Skin of body (tissue), 2 donors: ENCODE measurements around the gene AGAP1. TPM values are rescaled to one million over a fixed set of nuclear protein-coding genes. Genes with fewer than 3 reads are reported as not detected.

Source experiments
- DNase-seq: peaks from one replicate; lab custom pipeline; 2025; lab: John Stamatoyannopoulos, UW
- total RNA-seq: library from RNA; depleted of rRNA; stranded (reverse); fragments of >200 nt; gene quantifications from one replicate; pipeline ENCODE4 v1.2.3, GENCODE V29; 2014

Gene AGAP1
- total RNA-seq, 1 donor from 2014 or later = 25.6 TPM

DNA sequence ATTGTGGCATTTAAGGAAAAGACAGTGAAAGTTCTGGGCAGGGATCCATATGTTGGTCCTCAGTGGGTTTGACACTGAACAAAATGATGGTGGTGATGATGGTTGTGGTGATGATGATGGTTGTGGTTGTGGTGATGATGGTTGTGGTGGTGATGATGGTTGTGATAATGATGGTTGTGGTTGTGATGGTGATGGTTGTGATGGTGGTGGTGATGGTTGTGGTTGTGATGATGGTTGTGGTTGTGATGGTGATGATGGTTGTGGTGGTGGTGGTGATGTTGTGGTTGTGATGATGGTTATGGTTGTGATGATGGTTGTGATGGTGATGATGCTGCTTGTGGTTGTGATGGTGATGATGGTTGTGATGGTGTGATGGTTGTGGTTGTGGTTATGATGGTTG, 308.7 kb downstream of the AGAP1 start:
- no peak for DNase-seq

DNA sequence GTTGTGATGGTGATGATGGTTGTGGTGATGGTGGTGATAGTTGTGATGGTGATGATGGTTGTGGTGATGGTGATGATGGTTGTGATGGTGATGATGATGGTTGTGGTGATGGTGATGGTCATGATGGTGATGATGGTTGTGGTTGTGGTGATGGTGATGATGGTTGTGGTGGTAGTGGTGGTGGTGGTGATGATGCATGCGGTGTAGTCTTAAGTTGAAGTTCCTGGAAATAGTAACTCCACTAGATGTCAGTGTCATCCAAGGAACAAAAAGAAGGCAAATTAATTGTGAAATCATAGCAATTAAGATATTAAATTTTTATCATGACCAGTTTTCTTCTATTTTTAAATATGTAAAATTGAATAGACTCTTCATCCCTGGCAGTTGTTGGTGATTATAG, 309.2 kb downstream of the AGAP1 start:
- DNase-seq = no peak

DNA sequence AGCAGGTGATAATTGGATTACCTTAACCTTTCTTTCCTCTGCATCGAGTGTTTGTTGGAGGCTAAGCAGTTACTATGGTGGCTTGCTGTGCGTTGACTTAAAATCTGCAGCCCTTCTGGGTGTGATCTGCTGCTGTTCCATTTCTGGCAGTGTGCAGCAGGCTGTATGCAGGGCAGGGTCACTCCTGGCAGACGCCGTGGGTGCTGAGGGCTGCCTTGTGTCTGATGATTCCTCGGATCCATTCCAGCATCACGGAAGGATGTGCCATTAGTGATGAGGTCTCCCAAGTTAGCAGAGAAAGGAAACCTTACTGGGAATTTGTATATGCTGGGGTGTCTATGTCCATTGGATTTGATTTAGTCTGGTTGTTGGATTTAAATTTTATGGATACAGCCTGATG, 310.8 kb downstream of the AGAP1 start:
- no peak for DNase-seq

DNA sequence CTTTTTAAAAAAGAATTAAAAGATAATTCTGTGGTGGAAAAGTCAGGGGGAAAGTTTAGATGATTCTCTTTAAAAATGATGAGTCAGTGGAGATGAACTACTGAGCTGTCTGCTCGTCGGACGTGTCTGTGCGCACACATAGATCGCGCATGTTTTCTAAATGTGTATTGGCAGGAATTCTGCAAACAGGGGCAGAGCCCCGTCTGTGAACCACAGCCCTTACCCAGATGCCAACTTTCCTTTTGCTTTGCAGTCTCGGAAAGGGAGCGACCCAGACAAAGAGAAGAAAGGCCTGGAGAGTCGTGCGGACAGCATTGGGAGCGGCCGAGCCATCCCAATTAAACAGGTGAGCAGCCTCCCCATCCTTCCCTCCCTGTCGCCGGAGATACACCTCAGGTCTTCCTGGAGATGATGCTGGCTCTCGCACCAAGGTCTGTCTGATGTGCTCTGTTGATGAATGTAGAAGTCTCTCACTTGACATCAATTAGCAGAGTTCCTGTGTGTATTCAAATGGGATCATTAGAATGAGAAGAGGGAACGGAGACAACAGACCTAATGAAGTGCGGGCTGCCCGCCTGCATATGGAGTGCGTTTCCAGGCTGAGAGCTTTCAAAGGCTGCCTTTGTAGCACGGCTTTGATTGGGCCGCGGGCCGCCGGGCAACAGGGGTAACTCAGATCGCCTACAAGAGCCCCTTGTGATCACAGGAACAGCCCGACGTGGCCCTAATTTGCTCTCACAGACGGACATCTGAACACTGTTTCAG, 313.3 kb downstream of the AGAP1 start:
- no peak for DNase-seq

DNA sequence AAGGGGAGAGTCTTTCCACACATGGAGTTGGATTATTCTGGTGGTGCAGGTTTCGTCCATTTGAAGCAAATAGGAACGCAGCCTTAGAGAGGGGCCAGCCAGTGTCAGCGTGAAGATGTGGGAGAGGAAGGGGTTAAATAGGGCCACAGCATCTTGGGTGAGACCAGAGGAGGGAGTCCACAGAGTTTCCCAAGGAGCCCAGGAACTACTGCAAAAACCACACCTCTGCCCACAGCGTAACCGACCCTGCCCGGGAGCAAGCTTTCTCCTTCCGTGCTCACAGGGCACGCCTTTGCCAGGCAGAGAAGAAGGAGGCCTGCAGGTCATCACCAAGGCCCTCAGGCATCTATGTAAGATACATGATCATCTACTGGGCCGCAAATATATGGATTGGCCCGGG, 314.5 kb downstream of the AGAP1 start:
- no peak for DNase-seq

DNA sequence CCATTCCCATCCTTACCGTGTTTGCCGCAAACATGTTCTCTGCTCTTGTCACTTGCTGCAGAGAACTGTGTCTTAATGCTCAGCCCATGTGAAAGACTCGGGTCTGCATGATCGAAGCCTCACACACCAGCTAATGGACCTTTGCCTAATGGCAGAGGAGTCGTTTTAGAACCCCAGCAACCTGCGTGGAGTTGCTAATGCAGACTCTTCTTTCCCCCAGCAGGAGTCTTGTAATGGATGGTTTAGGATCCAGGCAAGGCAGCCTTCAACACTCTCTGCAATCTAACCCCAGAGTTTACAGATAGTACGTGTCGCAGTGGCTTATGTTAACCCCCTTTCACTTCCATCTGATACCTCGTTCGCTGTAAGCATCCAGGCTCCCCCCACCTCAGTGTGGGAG, 316.4 kb downstream of the AGAP1 start:
- no peak for DNase-seq

DNA sequence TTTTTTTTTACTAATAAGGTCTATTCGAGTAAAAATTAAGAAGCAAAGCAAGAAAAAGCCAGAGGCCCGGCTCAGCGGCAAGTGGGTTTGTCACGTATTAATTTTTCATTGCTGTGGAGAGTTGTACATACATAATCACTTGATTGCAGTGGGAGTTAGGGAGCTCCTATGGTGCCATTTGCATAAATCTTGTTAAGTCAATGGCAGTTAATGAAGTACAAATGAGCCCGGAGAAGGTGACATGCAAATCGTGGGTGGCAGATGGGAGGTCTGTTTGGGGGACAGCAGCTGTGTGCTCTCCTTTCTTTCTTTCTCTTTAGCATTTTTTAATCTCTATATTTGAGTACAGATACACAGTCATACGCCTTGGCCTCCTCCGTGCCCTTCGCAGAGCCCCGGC, 317.0 kb downstream of the AGAP1 start:
- DNase-seq = no peak

DNA sequence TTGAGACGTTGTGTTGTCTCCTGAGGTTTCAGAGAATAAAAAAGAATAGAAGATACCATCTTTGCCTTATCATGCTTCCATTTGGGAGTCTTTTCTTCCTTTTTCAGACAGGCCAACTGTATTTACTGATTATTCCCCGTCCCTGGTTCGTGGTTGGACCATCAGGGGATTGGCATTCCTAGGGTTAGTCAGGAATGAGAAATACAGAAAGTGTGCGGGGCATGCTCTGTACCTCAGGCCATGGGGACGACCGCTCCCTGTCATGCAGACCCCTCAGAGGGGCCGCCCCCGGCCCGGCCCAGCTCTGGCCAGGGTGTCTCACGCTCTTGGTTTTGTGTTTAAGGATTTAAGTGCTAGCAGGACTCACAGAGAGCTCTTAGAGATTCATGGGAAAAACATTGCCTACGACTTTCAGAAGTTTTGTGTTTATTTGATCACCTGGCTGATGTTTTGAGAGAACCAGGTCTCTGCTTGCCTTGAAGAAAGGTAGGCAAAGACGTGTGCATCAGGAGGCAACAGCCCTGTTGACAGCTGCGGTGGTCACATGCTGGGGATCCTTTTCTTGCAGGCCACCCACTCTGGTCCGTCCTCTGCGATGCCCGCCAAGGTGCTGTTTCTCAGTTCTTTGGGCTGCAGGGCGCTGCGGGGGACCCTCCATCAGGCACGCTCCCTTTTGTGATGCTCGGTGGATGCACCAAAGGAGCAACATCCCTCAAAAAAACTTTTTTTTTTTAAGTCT, 317.8 kb downstream of the AGAP1 start:
- no peak for DNase-seq

DNA sequence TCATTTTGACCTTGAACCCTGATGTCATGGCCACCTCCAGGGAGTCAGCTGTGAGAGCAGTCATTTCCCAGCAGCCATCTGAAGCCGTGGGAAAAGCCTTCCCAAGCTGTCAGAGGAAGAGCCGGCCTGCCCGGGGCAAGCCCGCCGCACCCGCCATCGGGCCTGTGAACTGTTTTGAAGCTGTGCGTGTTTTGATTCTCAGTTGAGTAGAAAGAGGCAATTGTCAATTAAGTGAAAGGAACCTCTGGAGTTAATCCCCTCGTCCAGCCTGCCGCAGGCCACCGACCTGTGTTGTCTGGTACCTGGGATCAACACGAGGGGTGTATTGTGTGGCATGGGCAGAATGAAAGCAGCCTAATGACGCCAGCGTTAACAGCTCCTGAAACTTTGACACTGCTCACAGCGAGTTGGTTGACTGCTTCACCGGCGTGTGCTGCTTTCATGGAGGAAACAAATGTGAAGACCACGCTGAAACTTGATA, 318.4 kb downstream of the AGAP1 start:
- no peak for DNase-seq

DNA sequence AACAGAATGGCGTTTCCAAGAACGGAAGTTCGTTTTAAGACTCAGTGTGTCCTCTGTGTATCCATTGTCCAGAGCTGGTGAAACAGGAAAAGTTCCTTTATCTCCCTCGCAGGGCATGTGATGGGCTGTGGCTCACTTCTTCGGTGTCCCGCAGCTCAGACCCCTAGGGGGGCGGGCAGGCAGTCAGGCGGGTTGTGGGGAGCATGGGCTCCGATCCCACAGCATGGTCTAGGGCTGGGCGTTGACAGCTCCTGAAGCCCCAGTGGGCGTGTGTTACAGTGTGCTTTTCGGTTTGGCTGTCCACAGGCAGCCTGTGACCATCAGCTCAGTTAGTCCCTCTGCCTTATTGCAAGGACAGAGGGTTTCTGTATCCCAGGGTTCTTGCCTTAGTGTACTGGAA, 319.6 kb downstream of the AGAP1 start:
- no peak for DNase-seq

DNA sequence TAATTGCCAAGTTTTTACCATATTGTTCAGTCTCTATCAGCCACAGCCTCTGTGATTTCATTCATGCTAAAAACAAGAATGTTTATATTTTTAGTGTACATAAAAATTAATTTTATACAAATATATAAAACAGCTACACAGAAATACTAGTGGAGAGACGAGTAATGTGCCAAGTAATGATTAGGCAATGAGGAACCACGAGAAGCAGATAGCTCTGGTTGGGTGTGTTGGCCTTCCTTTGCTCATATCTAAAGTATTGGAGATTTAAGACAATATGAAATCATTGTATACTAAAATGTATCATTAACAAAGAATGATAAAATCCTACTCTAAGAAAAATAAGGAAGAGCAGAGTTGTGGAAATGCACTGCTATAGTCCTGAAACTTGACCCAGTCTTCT, 326.7 kb downstream of the AGAP1 start:
- no peak for DNase-seq

DNA sequence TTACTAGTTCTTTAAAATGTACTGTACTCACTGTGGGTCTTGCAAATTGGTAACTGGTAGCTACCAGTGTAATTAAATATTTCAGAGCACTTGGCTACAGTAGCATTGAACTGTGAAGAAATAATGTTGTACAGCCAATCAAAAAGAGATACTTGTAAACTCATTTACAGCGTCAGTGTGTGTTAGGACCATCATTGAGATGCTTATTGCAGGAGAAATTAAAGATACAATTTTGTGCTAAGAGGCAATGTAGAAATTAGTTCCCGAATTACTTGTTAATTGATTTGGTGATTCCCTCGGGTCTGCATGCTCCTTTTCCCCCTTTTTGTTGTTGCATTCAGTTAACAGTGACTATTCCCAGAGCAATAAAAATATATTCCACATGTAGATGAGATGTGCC, 330.5 kb downstream of the AGAP1 start:
- DNase-seq = no peak

DNA sequence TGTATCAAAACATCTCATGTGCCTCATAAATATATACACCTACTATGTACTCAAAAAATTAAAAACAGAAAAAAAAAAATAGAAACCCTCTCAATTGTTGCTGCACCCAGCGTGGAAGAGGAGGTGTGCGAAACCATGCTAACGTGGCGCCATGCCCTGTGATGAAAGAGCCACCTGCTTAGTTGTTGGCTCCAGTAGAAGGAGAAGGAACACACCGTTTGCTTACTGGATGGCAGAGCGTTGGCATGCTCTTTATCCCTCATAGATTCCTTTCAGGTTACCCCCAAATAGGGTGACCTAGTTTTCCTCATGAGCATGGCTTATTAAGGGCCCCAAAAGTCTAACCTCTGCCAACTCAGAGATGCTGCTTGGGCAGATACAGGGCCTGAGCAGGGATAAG, 332.1 kb downstream of the AGAP1 start:
- no peak for DNase-seq

DNA sequence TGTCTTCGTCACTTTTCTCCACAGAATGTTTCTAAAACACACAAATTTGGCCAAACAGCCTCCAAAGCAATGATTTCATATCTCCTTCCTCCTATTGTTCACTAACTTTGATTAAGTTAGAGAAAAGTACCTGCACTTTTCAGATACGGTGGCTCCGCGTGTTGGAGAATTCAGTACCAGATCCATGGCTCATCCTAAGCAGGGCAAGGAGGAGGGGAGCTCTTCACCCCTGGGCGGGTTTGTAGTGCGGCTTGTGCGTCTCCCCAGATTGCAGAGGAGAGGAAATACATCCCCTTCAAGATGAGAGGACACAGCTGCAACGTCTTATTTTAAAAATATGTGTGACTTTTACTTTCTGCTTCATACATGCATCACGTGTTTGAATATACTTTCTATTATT, 333.0 kb downstream of the AGAP1 start:
- no peak for DNase-seq

DNA sequence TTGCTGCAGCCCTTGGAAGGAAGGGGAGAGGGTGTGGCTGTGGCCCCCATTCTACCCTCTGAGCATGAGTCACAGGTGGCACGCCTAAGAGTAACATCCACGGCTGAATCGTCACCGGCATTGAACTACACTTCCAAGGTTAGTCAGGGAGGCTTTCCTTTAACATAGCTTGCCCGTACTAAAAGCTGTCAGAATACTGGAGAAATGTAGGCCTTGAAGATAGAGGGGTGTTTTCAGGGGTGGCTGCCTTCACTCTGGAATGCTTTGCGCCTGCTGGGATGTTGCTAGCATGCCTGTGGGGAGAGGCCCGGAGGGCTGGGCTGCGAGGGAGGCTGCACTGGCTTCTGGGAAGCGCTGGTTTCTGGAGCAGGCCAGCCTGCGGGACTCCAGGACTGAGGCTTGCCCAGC, 333.7 kb downstream of the AGAP1 start:
- no peak for DNase-seq

DNA sequence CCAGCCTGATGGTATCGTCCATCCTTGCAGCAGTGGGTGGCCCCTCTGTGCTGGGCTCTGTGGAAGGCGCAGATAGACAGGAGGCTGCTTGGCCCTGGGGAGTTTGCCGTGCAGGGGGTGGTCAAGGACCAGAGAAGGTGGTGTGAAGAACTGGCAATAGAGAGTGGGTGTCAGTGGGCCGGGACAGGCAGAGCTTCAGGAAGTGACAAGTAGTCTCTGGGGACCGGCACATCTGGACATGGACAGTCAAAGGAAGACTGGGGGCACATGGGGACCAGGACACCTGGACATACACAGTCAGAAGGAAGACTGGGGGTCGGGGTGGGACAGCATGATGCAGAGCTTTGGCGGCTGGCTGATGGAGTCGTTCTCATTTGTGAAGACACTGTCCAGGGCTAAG, 335.9 kb downstream of the AGAP1 start:
- DNase-seq = no peak

DNA sequence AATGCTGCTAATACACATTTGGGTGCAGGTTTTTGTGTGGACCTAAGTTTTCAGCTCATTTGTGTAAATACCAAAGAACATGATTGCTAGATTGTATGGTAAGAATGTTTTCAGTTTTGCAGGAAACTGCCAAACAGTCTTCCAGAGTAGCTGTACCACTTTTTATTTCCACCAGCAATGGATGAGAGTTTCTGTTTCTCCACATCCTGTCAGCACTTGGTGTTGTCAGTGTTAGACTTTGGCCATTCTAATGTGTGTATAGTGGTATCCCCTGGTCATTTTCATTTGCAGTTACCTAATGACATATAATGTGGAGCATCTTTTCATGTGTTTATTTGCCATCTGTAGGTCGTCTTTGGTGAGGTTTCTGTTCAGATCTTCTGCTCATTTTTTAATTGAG, 337.9 kb downstream of the AGAP1 start:
- no peak for DNase-seq

DNA sequence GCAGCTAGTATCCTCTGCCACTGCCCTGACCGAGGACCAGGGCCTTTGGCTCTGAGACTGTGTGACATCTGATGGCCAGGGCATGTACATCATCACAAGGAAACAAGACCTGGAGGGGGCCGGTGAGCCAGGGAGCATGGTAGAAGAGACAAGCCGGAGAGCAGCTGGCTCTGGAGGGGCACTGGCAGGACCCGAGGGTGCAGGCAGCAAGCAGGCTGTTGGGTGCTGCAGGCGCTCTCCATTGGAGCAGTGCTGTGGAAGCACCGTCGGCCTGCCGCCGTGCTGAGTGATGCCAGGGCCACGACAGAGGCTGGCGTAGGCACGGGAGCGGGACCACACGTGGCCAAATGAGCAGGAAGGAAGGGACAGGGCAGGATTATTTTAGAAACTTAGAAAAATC, 339.1 kb downstream of the AGAP1 start:
- no peak for DNase-seq

DNA sequence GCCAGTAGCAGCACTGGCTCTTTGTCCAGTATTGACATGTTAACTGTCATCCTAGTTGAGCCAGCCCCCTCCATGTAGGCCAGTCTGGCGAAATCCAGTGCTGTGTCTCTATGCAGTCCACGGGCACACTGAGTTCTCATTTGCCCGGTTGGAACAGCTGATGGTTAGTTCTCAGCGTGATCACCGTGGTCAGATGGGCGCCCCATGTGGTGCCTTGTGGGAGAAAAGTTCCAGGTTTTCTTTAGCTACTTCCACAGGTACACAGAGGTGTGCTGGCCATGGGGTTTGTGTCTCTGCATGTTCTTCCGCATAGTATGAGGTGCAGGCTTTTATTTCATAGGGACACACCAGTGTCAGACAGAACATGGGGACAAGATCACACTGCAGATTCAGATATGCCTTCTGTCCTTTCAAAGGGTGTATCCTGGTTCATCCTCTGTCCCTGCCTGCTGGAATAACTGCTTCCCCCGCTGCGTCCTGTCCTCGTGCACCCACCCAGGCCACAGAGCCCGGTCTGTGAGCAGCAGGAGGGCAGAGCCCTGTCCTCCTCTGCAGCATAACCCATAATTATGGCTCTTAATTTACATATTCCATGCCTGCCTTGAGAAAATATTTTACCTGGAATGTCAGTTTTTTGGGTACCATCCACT, 340.3 kb downstream of the AGAP1 start:
- DNase-seq = no peak

DNA sequence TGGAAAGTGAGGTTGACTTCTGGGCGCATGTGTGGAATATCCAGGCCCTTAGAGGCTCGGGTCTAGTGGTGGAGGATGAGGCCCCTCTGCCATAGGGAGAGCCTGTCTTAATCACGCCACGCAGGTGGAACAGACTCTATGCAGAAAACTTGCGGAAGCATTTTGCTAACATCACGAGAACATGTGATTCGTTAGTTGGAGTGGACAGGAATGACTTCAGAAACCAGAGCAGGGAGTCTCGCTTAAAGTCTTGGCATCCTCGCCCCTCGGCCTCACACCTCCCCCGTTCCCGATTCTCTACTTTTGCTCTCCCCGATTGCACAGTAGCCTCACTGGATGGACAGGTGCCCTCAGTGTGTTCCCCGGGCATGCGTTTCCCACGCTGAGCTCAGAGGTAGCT, 340.9 kb downstream of the AGAP1 start:
- DNase-seq = no peak

DNA sequence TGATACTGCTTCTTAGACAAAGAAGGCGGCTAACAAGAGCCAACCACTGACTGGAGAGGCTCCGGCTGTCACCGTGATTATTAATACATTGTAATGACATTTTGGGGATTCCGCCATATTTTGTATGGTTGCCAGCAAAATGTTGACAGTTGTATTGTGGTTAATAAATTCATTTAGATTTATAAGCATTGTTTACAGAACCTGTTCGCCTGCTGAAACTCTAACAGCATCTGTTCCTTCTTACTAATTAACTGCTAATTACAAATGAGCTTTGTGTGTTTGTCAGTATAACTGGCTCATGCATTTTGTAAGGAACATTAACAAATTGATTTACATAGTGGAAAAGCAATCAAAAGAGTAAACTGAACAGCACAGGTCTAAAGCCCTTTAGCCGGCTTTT, 342.0 kb downstream of the AGAP1 start:
- DNase-seq = no peak

DNA sequence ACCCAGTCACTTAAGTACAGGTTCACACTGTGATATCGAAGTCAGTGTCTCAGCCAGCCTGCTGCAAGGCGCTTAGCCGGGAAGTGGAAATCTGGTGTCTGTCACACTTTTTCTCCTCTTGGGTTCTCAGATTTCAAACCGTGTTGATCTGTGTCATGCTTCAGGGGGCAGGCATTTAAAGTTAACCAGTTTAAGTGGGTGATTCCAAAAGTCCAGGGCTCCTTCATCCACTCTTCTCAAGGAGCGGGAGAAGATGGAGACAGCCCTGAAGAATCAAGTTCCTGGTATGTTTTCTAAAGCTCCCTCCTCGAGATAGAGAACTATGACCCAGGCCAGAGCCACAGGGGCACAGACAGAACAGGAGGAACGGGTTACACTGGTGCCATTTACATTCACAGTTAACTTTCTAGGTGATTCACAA, 342.7 kb downstream of the AGAP1 start:
- DNase-seq = no peak

DNA sequence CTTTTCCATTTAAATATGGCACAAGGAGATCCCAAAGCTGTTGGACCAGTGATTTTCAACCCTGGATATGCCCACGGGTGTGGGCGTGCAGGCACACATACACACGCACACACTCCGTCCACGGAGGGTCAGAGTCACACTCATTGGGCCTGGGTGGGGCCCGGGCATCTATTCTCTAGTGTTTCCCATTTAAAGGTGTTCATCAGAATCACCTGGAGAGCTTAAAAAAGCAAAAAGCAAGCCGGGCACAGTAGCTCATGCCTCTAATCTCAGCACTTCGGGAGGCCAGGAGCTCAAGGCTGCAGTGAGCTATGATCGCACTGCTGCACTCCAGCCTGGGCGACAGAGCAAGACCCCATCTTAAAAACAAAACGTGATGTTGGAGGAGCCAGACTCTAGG, 345.4 kb downstream of the AGAP1 start:
- DNase-seq = no peak
